ENCODE results near the gene GAPT. TPM values are rescaled to one million over a fixed set of nuclear protein-coding genes. Genes with fewer than 3 reads are reported as not detected.
A peak's percentile ranks its signal among the peaks of the same experiment; 100 is the strongest.

Gene GAPT
- total RNA-seq, 6 experiments from 2014 or later, result 0.07 to 0.74 (median 0.29) TPM; not detected in 2

DNA sequence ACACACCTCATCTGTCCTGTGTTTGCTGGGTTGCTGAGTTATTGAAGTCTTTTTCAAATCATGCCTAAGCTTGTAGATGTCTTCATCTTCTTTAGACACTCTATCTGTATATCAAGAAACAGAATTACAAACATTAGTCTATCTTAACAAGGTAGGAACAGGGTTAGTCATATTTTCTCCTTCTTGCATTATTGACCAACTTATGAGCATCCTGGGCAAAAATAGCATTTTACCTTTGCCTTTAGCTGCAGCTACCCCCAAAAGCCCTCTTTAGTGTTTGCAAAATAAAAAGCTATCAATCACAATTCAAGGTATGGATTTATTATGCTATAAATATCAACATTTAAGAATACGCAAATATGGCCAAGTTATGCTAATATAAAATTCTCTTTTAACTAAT lies 34.7 kb upstream of the GAPT start:
- no peaks in the 10 kb centered on the region for H3K27me3 ChIP-seq
- TF ChIP-seq CTCF (IDR thresholded peaks at IDR 0.05), result no peak
- TF ChIP-seq POLR2A (IDR thresholded peaks at IDR 0.05), result no peak
- intact Hi-C loops (cut with DNase I), result loop anchor here in 1 of 2 donors (10.0 kb wide), 1 partner anchor 672 kb away; no protein-coding TSS in a partner anchor
- 93% methylated on average over 1 of the region's 1 CpG for WGBS (ENCODE audit: insufficient coverage, low coverage, low lambda C conversion rate, missing lambda C conversion rate)
- H3K4me1 ChIP-seq, result peaks cover 0 to 6% (median 0%) of the 10 kb centered on the region in 4 donors
- H3K36me3 ChIP-seq, result peaks cover 4 to 48% (median 22%) of the 10 kb centered on the region in 4 donors
- H3K9me3 ChIP-seq, result no peaks in the 10 kb centered on the region
- DNase-seq (no peak), ATAC-seq (no peak)
- H3K27ac ChIP-seq, result no peak overlapping the region
- peak overlapping the region; percentile 2 to 89 (median 3) for H3K4me3 ChIP-seq

DNA sequence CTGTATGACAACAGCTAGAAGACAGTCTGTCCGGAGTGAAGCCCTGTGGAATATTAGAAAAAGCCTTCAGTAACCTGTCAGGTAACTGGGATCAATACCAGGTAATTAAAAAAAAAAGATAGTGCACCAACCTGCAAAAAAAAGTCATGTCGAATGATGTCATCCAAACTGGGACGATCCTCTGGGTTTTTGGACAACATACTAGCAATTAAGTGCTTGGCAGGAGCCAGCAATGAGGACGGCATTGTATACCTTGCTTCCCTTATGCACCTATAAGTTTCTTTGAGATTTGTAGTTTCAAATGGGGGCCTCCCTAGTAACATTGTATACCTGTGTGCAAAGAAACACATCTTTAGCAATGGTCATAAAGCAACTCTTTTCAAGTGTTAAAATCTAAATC lies 34.2 kb upstream of the GAPT start:
- ATAC-seq (no peak), DNase-seq (no peak)
- H3K9me3 ChIP-seq, result no peaks in the 10 kb centered on the region
- H3K27ac ChIP-seq, result peak overlapping the region in 2 of 3 donors; percentile 3 to 98
- H3K4me1 ChIP-seq, result peaks cover 0 to 11% (median 0%) of the 10 kb centered on the region in 4 donors
- peaks cover 4 to 48% (median 22%) of the 10 kb centered on the region in 4 donors for H3K36me3 ChIP-seq
- peak overlapping the region; percentile 2 to 89 (median 3) for H3K4me3 ChIP-seq
- no peaks in the 10 kb centered on the region for H3K27me3 ChIP-seq
- intact Hi-C loops (cut with DNase I), result loop anchor here in 1 of 2 donors (10.0 kb wide), 1 partner anchor 672 kb away; no protein-coding TSS in a partner anchor
- no peak for TF ChIP-seq CTCF (IDR thresholded peaks at IDR 0.05)
- TF ChIP-seq POLR2A (IDR thresholded peaks at IDR 0.05), result no peak
- WGBS (ENCODE audit: insufficient coverage, low coverage, low lambda C conversion rate, missing lambda C conversion rate), result 44% methylated on average over 4 of the region's 4 CpGs

- TF ChIP-seq POLR2A (IDR thresholded peaks at IDR 0.05) (no peak), CTCF (IDR thresholded peaks at IDR 0.05) (no peak)
- H3K4me1 ChIP-seq, result peaks cover 0 to 12% (median 0%) of the 10 kb centered on the region in 4 donors
- peak overlapping the region in 2 of 3 donors; percentile 98 to 99 for H3K27ac ChIP-seq
Observed at GRCh38 chr5:58458141-58458742, 33.0 kb upstream of the GAPT start.

DNA sequence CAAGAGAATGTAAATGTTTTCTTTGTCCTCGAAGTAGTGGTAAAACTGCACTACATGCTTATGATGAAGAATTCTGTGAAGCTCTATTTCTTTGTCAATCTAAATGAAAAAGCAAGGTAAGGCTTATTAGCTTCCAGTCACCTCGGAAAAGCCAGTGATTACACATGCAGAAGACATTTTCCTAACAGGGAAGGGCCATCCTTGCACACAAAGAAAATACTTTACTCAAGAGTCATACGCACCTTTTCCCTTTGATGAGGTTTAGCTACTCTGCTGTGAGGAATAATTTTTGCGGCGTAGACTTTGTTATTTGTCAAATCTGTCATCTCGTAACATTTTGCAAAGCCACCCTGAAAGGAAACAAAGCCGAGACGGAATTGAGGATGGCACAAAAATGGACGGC lies 32.5 kb upstream of the GAPT start:
- Histone ChIP-seq H3K4me1 (peaks cover 0 to 12% (median 0%) of the 10 kb centered on the region in 4 donors), H3K4me3 (peak overlapping the region; percentile 80 to 89 (median 85)), H3K36me3 (peaks cover 0 to 39% (median 19%) of the 10 kb centered on the region in 4 donors), H3K27ac (peak overlapping the region; percentile 98 to 100 (median 99)), H3K27me3 (no peaks in the 10 kb centered on the region), H3K9me3 (no peaks in the 10 kb centered on the region)
- no peak for TF ChIP-seq CTCF (IDR thresholded peaks at IDR 0.05)
- no peak for TF ChIP-seq POLR2A (IDR thresholded peaks at IDR 0.05)
- ATAC-seq, result no peak
- intact Hi-C loops (cut with DNase I), result loop anchor here in 1 of 2 donors (10.0 kb wide), 1 partner anchor 674 kb away; no protein-coding TSS in a partner anchor
- no peak for DNase-seq
- WGBS (ENCODE audit: insufficient coverage, low coverage, low lambda C conversion rate, missing lambda C conversion rate), result 4% methylated on average over 9 of the region's 9 CpGs

More at GRCh38 chr5:58458141-58458742, 33.0 kb upstream of the GAPT start:
- intact Hi-C loops (cut with DNase I), result loop anchor here in 1 of 2 donors (10.0 kb wide), 1 partner anchor 673 kb away; no protein-coding TSS in a partner anchor
- Histone ChIP-seq H3K36me3 (peaks cover under 1 to 44% (median 22%) of the 10 kb centered on the region in 4 donors), H3K9me3 (no peaks in the 10 kb centered on the region), H3K4me3 (peak overlapping the region; percentile 80 to 89 (median 85)), H3K27me3 (no peaks in the 10 kb centered on the region)
- ATAC-seq (no peak), DNase-seq (no peak)
- 30% methylated on average over 7 of the region's 7 CpGs for WGBS (ENCODE audit: insufficient coverage, low coverage, low lambda C conversion rate, missing lambda C conversion rate)
